Chondrocyte (in vitro differentiated cells): ENCODE results near the gene B3GNT3. TPM values are rescaled to one million over a fixed set of nuclear protein-coding genes. Genes with fewer than 3 reads are reported as not detected.

Source experiments
- DNase-seq: peaks from one replicate; pipeline ENCODE4 v3.0.0; 2021; ENCODE audit warnings: mixed read lengths, low spot score
- H3K27ac Mint-ChIP-seq: one replicate; pipeline ENCODE4 v1.8.0; 2021; ENCODE audit warnings: mild to moderate bottlenecking, moderate library complexity, mixed read lengths; ENCODE audit not compliant: unreplicated experiment
- H3K27me3 Mint-ChIP-seq: 2 replicates; pipeline ENCODE4 v1.8.0; 2021; ENCODE audit warnings: low read depth, mixed read lengths
- H3K36me3 Mint-ChIP-seq: 2 replicates; pipeline ENCODE4 v1.8.0; 2021; ENCODE audit warnings: low read depth, mixed read lengths
- H3K4me1 Mint-ChIP-seq: 2 replicates; pipeline ENCODE4 v1.8.0; 2021; ENCODE audit warnings: low read depth, mild to moderate bottlenecking, mixed read lengths
- H3K4me3 Mint-ChIP-seq: one replicate; pipeline ENCODE4 v1.8.0; 2021; ENCODE audit warnings: mild to moderate bottlenecking, moderate library complexity, mixed read lengths; ENCODE audit not compliant: unreplicated experiment
- H3K9me3 Mint-ChIP-seq: 2 replicates; pipeline ENCODE4 v1.8.0; 2021; ENCODE audit warnings: low read depth, mixed read lengths
- total RNA-seq: library from RNA; stranded (reverse); gene quantifications from 3 replicates; pipeline ENCODE4 v1.2.1, GENCODE V29; 2021
- TF ChIP-seq, protein P1 (sequence below): fragments of 200-600 bp; sonication (generic); IDR thresholded peaks from 2 replicates; pipeline ENCODE4 v1.5.0; 2021; ENCODE audit warnings: antibody characterized with exemption, mild to moderate bottlenecking, moderate library complexity

The B3GNT3 gene
- total RNA-seq, 1 donor from 2014 or later, result not detected

DNA sequence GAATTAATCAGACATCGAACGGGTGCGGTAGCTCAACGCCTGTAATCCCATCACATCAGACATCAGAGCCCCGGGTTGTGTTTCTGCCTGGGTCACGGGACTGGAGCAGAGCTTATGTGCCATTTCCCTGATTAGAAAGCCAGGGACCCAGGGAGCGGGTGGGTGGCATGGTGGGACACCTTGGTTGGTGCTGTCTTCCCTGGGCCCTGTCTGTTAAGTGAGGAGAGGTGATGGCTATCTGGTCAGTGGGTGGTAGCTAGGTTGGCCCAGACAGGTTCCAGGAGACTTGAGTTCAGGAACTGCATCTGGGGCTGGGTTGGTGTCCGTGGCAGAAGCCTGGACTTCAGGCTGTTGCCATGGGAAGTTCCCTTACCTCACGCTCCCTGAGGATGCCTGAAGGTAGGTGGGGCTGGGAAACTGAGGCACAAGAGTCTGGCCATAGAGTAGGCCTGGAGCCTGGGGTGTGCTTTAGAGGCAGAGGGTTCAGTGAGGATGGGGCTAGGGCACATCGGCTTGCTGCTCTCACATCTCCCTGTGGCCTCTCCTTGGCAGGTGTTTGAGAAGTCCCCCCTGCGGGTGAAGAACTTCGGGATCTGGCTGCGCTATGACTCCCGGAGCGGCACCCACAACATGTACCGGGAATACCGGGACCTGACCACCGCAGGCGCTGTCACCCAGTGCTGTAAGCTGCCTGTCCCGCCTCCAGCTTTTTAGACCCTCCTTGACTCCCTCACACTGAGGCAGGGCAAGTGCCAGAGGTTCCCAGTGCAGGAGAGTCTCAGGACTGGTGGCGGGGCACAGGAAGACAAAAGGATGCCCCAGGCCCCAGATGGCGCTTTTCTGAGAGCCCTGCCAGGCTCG is 66.8 kb downstream of the B3GNT3 start:
- Mint-ChIP-seq H3K36me3 (peaks cover 18% of the 10 kb centered on the region), H3K9me3 (no peaks in the 10 kb centered on the region), H3K27me3 (no peaks in the 10 kb centered on the region), H3K4me1 (peaks cover 25% of the 10 kb centered on the region), H3K4me3 (peak overlapping the region; percentile 79), H3K27ac (peak overlapping the region; percentile 75)
- DNase-seq, result no peak
- TF ChIP-seq, protein P1, sequence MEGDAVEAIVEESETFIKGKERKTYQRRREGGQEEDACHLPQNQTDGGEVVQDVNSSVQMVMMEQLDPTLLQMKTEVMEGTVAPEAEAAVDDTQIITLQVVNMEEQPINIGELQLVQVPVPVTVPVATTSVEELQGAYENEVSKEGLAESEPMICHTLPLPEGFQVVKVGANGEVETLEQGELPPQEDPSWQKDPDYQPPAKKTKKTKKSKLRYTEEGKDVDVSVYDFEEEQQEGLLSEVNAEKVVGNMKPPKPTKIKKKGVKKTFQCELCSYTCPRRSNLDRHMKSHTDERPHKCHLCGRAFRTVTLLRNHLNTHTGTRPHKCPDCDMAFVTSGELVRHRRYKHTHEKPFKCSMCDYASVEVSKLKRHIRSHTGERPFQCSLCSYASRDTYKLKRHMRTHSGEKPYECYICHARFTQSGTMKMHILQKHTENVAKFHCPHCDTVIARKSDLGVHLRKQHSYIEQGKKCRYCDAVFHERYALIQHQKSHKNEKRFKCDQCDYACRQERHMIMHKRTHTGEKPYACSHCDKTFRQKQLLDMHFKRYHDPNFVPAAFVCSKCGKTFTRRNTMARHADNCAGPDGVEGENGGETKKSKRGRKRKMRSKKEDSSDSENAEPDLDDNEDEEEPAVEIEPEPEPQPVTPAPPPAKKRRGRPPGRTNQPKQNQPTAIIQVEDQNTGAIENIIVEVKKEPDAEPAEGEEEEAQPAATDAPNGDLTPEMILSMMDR, result no peak

- Mint-ChIP-seq H3K4me1 (peaks cover 25% of the 10 kb centered on the region), H3K4me3 (no peak overlapping the region), H3K27ac (peak overlapping the region; percentile 12), H3K27me3 (no peaks in the 10 kb centered on the region), H3K9me3 (no peaks in the 10 kb centered on the region), H3K36me3 (peaks cover 18% of the 10 kb centered on the region)
- TF ChIP-seq, protein P1, result no peak
- DNase-seq, result no peak
Observed at GRCh38 chr19:17862711-17863519, 68.0 kb downstream of the B3GNT3 start.

Other genes with a start within 250 kb of the B3GNT3 start
- 113 to 146 TPM (median 140 TPM) in 3 replicates for gene COLGALT1, start 239.5 kb upstream of the B3GNT3 start, total RNA-seq
- 2.0 to 3.9 TPM (median 2.1 TPM) in 3 replicates for gene UNC13A, start 106.8 kb upstream of the B3GNT3 start, total RNA-seq
- 34.7 to 64.4 TPM (median 61.3 TPM) in 3 replicates for gene MAP1S, start 75.7 kb upstream of the B3GNT3 start, total RNA-seq
- gene FCHO1, start 43.7 kb upstream of the B3GNT3 start, total RNA-seq, result 0.22 to 0.70 TPM (median 0.49 TPM) in 3 replicates
- gene INSL3, start 26.4 kb downstream of the B3GNT3 start, total RNA-seq, result not detected in 3 replicates
- 2.3 to 7.7 TPM (median 6.9 TPM) in 3 replicates for gene JAK3, start 52.8 kb downstream of the B3GNT3 start, total RNA-seq
- 1,165 to 1,501 TPM (median 1,234 TPM) in 3 replicates for gene RPL18A, start 64.8 kb downstream of the B3GNT3 start, total RNA-seq
- not detected in 3 replicates for gene SLC5A5, start 76.8 kb downstream of the B3GNT3 start, total RNA-seq
- gene CCDC124, start 137.9 kb downstream of the B3GNT3 start, total RNA-seq, result 71.9 to 94.6 TPM (median 77.4 TPM) in 3 replicates
- gene KCNN1, start 172.0 kb downstream of the B3GNT3 start, total RNA-seq, result 0.31 TPM in 1 of 3 replicates, not detected in the others
- gene ARRDC2, start 213.0 kb downstream of the B3GNT3 start, total RNA-seq, result 12.2 to 19.8 TPM (median 17.8 TPM) in 3 replicates